SIG-M5 treated with dmso at 0.1 percent for 504 hours (cell line): ENCODE measurements around the gene RD3L.
"Not testable (repeated sequence)": the region's sequence is repeated elsewhere in the genome, so short reads cannot be mapped to it uniquely, and the experiment has no call there.

ENCODE experiments used
- DNase-seq: peaks from one replicate; lab custom pipeline; 2025; ENCODE audit not compliant: unreplicated experiment; lab: John Stamatoyannopoulos, UW

RD3L gene

GRCh38 chr14:103941973-103942736 is at the start of gene RD3L:
Gene RD3L (minus strand): TSS chr14:103942529. CDS start chr14:103941695, 834 bp downstream.
- DNase-seq: no peak

- DNase-seq: no peak
Observed at GRCh38 chr14:103989964-103990363, 47.6 kb upstream of the RD3L start.

DNA sequence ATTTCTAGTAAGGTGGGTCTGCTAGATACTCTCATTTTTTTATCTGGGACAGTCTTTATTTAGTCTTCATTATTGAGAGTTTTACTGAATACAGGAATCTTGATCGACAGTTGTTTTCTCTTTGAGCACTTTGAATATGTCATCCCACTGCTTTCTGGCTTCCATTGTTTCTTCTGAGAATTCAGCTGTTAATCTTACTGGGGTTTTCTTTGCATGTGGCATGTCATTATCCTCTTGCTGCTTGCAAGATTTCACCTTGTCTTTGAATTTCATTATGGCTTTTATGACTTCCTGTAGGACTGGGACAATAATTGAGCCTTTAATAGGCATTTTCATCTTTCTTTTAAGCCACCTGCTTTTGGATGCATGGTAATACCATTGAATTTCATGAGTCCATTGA is 46.7 kb upstream of the RD3L start:
- DNase-seq: no peak

DNA sequence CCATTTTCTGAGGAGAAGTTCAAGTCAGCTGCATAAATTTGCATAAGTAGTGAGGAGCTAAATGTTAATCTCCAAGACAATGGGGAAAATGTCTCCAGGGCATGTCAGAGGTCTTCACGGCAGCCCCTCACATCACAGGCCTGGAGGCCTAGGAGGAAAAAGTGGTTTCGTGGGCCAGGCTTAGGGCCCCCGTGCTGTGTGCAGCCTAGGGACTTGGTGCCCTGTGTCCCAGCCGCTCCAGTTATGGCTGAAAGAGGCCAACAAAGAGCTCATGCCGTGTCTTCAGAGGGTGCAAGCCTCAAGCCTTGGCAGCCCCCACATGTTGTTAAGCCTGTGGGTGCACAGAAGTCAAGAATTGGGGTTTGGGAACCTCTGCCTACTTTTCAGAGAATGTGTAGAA is 41.9 kb upstream of the RD3L start:
- no peak for DNase-seq

DNA sequence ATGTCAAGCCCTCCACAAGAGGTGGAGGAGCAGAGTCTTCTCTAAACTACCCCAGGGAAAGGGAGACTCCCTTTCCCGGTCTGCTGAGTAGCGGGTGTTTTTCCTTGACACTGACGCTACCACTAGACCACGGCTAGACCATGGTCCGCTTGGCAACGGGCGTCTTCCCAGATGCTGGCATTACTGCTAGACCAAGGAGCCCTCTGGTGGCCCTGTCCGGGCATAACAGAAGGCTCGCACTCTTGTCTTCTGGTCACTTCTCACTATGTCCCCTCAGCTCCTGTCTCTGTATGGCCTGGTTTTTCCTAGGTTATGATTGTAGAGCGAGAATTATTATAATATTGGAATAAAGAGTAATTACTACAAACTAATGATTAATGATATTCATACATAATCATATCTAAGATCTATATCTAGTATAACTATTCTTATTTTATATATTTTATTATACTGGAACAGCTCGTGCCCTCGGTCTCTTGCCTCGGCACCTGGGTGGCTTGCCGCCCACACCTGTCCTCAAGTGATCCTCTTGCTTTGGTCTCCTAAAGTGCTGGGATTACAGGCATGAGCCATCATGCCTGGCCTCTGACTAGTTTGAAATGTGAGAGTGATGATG is 38.4 kb upstream of the RD3L start:
- DNase-seq: not testable (repeated sequence)

- no peak for DNase-seq
Observed at GRCh38 chr14:103974575-103974974, 32.2 kb upstream of the RD3L start.

GRCh38 chr14:103973354-103973753 is 31.0 kb upstream of the RD3L start:
- no peak for DNase-seq

DNA sequence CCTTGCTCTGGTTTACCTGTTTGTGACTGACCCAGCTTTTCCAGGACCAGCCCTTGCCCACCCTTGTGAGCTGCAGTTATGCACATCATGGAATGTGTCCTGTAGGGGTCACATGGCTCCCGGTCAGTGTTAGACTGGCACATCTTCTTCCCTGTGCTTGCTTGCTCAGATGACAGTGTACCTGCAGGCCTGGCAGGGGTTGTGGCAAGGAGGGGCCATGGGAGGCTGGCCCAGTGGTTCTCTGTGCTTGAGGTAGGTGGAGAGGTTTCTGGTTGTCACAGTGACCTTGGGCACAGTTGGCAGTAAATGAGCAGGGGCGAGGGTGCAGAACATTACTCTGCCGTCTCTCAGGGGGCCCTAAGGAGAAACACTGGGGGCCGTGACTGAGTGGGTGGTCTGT is 27.6 kb upstream of the RD3L start:
- DNase-seq: no peak

GRCh38 chr14:103966631-103967030 is 24.3 kb upstream of the RD3L start:
- DNase-seq: no peak

DNA sequence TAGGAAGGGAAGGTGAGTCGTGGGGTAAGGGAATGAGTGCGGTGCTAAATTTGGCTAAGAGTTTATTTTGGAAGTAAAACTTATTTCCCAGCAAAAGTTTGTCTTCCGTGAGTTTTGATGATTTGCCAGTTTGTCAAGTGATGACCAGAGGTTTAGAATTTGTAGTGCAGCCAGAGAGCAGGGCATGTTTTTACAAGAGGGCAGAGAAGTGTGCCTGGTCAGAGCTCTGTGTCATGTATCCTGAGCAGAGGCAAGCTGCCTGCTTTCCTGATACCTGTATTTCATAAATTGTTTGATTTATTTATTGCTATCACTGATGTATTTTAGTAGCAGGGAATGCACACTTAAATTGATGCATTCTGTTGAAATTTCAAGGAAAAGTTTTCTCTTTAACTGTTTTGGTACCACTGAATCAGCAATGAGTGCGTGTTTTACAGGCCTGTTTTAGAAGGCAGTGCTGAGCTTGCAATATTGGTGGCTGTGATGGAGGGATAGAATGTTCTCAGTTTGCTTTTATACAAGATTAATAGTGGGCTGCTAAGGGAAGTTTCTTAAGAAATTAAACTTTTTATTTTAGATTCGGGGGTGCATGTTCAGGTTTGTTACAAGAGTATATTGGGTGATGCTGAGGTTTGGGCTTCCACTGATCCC is 19.7 kb upstream of the RD3L start:
- DNase-seq: no peak

- no peak for DNase-seq
Observed at GRCh38 chr14:103960457-103961055, 18.2 kb upstream of the RD3L start.

DNA sequence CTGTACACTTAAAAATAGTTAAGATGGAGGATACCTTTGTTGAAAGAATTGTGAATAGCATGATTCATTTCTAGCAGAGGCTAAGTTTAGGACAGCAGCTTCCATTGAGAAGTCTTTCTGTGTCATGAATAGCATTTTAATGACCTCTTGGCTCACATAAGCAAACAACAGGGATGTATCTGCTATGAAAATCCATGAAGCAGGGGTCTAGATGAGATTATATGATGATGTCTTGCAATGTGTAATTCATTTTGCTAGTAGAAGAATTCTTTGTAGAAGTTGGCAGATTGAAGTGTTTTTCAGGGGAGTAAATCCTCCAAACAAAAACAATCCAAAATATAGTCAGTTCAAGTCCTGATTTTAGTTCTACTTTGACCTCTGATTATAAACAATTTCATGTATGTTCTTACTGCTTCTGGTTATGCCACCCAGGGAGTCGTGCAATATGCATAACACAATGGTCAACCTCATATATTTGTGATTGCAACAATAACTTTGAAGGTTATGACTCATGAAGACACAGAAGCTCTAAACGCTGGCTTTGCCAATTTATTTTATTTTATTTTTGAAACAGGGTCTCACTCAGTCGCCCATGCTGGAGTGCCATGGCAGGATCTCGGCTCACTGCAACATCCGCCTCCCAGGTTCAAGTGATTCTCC is 6.9 kb upstream of the RD3L start:
- DNase-seq: peak; percentile 4

- DNase-seq: no peak
Observed at GRCh38 chr14:103948442-103948841, 6.1 kb upstream of the RD3L start.

GRCh38 chr14:103946975-103947374 is 4.6 kb upstream of the RD3L start:
- DNase-seq: no peak

GRCh38 chr14:103943673-103944072 is 1.3 kb upstream of the RD3L start:
- no peak for DNase-seq

DNA sequence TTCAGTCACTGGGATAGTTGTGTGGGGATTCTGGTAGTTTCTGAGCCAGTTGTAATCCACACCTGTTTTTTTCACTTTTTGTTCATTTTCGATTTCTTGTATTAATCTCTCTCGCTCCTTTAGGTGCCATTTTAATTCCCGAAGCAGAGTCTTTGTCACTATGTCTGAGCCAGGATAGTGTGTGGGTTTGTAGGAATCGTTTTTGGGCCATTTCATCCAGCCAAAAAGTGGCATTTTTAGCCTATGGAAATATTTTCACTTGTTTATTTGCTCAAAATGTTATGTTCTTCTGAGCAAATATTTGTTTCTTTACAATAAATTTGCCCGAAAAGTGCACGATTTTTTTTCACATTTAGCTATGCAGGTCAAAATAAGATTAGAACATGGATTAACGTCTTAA is 867 bp downstream of the RD3L start:
- DNase-seq: no peak

- no peak for DNase-seq
Observed at GRCh38 chr14:103935102-103935501, 7.2 kb downstream of the RD3L start.

- peak; percentile 17 for DNase-seq
Observed at GRCh38 chr14:103932791-103933490, 9.4 kb downstream of the RD3L start.

- peak; percentile 91 for DNase-seq
Observed at GRCh38 chr14:103931422-103931821, 10.9 kb downstream of the RD3L start.

DNA sequence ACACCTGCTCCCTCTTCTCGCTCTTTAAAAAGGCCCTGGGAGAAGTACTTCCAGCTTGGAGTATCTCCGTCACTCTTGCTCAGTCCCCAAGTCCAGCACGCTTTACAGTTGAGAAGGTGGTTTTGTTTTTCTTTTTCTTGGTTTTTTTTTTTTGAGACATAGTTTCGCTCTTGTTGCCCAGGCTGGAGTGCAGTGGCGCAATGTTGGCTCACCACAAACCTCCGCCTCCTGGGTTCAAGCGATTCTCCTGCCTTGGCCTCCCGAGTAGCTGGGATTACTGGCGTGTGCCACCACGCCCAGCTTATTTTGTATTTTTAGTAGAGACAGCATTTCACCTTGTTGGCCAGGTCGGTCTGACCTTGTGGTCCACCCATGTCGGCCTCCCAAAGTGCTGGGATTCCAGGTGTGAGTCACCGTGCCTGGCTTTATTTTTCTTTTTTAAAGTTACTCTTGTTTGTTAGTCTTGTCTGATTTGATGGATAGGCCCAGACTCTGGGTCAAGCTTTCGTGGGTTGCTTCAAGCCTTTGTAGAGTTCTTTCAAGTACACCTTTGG is 12.2 kb downstream of the RD3L start:
- no peak for DNase-seq
